ENCODE results near the gene CCNA2.

GRCh38 chr4:121814756-121815155 lies 8.9 kb downstream of the CCNA2 start:
- TF ChIP-seq CTCF (IDR thresholded peaks at IDR 0.05; ENCODE audit: low read depth, low read length, missing input control): no peak
- TF ChIP-seq TAF1 (conservative IDR thresholded peaks at IDR 0.05): no peak
- TF ChIP-seq RAD21 (IDR thresholded peaks at IDR 0.05): no peak
- no peak for TF ChIP-seq JUND (IDR thresholded peaks at IDR 0.05)
- no peak for TF ChIP-seq EGR1 (IDR thresholded peaks at IDR 0.05; ENCODE audit: low read depth in 2 of 2)
- no peak for TF ChIP-seq MAX (IDR thresholded peaks at IDR 0.05)
